Anterior cingulate cortex (tissue), 58 donors: ENCODE results near the gene PALLD.

ENCODE experiments used
- DNase-seq, 58 donors: peaks; one replicate each; lab custom pipeline; 2025; lab: John Stamatoyannopoulos, UW

PALLD gene

DNA sequence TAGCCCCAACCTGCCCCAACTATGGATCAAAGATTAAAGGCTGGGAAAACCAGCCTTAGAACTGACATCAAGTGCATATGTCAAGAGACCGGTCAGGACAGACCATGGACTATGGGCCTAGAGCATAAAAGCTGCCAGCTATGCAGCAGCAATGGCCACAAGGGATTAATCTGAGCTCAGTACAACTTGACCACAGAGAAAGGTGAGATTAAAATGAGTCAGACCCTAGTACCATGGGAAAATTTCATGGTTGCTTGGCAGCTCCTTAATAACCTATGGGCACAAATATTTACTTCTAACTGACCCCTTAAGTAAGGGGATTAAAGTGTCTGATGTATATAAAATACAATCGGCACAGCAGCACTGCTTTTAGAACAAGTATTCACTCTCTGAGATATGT lies 458.8 kb downstream of the PALLD start:
- no peak for DNase-seq

DNA sequence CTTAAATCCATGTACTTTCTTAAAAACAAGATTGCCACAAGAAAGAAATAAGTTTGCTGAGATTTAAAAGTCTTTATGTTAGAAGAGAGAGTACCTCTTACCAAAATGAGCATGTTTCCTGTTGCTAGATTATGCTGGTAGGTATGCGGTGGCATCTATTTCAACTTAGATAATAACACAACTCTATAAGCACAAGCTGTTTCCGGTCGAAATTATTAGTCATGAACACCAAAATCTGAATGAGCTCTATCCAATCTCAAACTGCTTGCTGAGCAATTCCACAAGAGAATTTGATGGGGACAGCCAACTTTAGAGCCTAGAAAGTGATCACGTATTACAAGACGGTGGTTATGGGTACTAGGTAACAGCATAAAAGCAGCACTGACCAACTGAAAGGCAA lies 463.9 kb downstream of the PALLD start:
- DNase-seq = no peak

DNA sequence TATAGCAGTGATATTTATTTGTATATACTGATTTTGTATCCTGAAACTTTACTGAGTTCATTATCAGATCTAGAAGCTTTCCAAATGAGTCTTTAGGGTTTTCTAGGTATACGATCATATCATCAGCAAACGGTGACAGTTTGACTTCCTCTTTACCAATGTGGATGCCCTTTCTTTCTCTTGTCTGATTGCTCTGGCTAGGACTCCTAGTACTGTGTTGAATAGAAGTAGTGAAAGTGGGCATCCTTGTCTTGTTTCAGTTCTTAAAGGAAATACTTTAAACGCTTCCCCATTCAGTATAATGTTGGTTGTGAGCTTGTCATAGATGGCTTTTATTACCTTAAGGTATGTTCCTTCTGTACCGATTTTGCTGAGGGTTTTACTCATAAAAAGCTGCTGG lies 475.7 kb downstream of the PALLD start:
- DNase-seq = no peak
